Esophagus squamous epithelium (tissue), 4 donors: Measurements from ENCODE around the gene RNF175.

Experiments used
- CTCF ChIP-seq, 6 experiments: fragments of 450-650 bp in 4 of 6; fragments of 200-600 bp in 2 of 6; sonication (generic) in 2 of 6; IDR thresholded peaks; one replicate each; pipeline ENCODE4 v1.5.1; 2016 to 2019; ENCODE audit warnings: antibody characterized with exemption in 6 of 6, mild to moderate bottlenecking in 4 of 6, moderate library complexity in 4 of 6
- POLR2A ChIP-seq, 4 donors: fragments of 450-650 bp; IDR thresholded peaks; one replicate each; pipeline ENCODE4 v1.6.1; 2017; ENCODE audit warnings: antibody characterized with exemption in 4 of 4, mild to moderate bottlenecking in 4 of 4, moderate library complexity in 3 of 4

- no peak for TF ChIP-seq POLR2A (IDR thresholded peaks at IDR 0.05)
- TF ChIP-seq CTCF (IDR thresholded peaks at IDR 0.05): peak in 5 of 6 experiments; percentile 6 to 46 (median 21)
Observed at GRCh38 chr4:153791746-153792617, 32.2 kb upstream of the RNF175 start.
